PC-3 (cell line): ENCODE data around the gene TMEM40. TPM values are rescaled to one million over a fixed set of nuclear protein-coding genes. Genes with fewer than 3 reads are reported as not detected.

Experiments
- ATAC-seq: fragments of 200-7000 bp; cut with Tn5 transposase; 2 replicates; pipeline ENCODE4 v1.9.1; 2020; ENCODE audit warnings: mild to moderate bottlenecking, moderate library complexity
- BruUV-seq: library from RNA; stranded (reverse); fragments of 400-500 nt; replicated peaks from 2 replicates; lab custom pipeline; 2021; lab: Mats Ljungman, UMichigan
- CTCF ChIA-PET: fragments of 300-600 bp; sonication (Branson Sonifier 250); formaldehyde crosslinking; loops from one replicate; lab custom pipeline; 2022; ENCODE audit warnings: antibody characterized with exemption; lab: Charles Lee
- POLR2A ChIA-PET: fragments of 300-600 bp; sonication (Branson Sonifier 250); formaldehyde crosslinking; loops from one replicate; lab custom pipeline; 2022; ENCODE audit warnings: antibody characterized with exemption; ENCODE audit not compliant: unreplicated experiment; lab: Charles Lee
- DNase-seq: peaks from one replicate; pipeline ENCODE4 v3.0.0-alpha.2; 2015
- H2AFZ ChIP-seq: fragments of 300-600 bp; sonication (generic); 2 replicates; pipeline ENCODE4 v1.6.0; 2016; ENCODE audit warnings: antibody characterized with exemption, low read length
- H3F3A ChIP-seq: fragments of 300-600 bp; sonication (generic); one replicate; pipeline ENCODE4 v1.6.0; 2017; ENCODE audit warnings: antibody characterized with exemption, low read length, control low read depth, mild to moderate bottlenecking; ENCODE audit not compliant: unreplicated experiment
- H3K27ac ChIP-seq: fragments of 300-600 bp; sonication (generic); 2 replicates; pipeline ENCODE4 v1.5.1; 2016; ENCODE audit warnings: mild to moderate bottlenecking, low read length
- H3K27me3 ChIP-seq: fragments of 300-600 bp; sonication (generic); 2 replicates; pipeline ENCODE4 v1.6.1; 2016; ENCODE audit warnings: low read length, mixed read lengths
- H3K36me3 ChIP-seq: fragments of 300-600 bp; sonication (generic); 2 replicates; pipeline ENCODE4 v1.6.1; 2016; ENCODE audit warnings: low read depth, mixed run types, low read length, mixed read lengths
- H3K4me1 ChIP-seq: fragments of 300-600 bp; sonication (generic); 2 replicates; pipeline ENCODE4 v1.5.1; 2016; ENCODE audit warnings: low read length; ENCODE audit not compliant: insufficient read depth
- H3K4me2 ChIP-seq: fragments of 300-600 bp; sonication (generic); 2 replicates; pipeline ENCODE4 v1.6.0; 2016; ENCODE audit warnings: low read length
- H3K4me3 ChIP-seq: fragments of 300-600 bp; sonication (generic); 2 replicates; pipeline ENCODE4 v1.5.1; 2016; ENCODE audit warnings: mild to moderate bottlenecking, low read length, mixed read lengths
- H3K79me2 ChIP-seq: fragments of 300-600 bp; sonication (generic); 2 replicates; pipeline ENCODE4 v1.6.1; 2017; ENCODE audit warnings: low read length, mixed read lengths
- H3K9ac ChIP-seq: fragments of 300-600 bp; sonication (generic); 2 replicates; pipeline ENCODE4 v1.6.0; 2016; ENCODE audit warnings: mild to moderate bottlenecking, low read length
- H3K9me2 ChIP-seq: fragments of 300-600 bp; sonication (generic); replicated peaks from 2 replicates; pipeline ENCODE4 v1.6.1; 2016; ENCODE audit warnings: mixed run types, low read length, mixed read lengths
- H3K9me3 ChIP-seq: fragments of 300-600 bp; sonication (generic); 2 replicates; pipeline ENCODE4 v1.6.1; 2016; ENCODE audit warnings: low read length, mixed read lengths
- H4K20me1 ChIP-seq: fragments of 300-600 bp; sonication (generic); 2 replicates; pipeline ENCODE4 v1.6.1; 2016; ENCODE audit warnings: low read length, mixed read lengths
- EZH2 ChIP-seq: fragments of 300-600 bp; sonication (generic); IDR thresholded peaks from one replicate; pipeline ENCODE4 v1.6.1; 2017; ENCODE audit warnings: antibody characterized with exemption, mild to moderate bottlenecking, low read length; ENCODE audit not compliant: unreplicated experiment
- EZH2phosphoT487 ChIP-seq: fragments of 300-600 bp; sonication (generic); IDR thresholded peaks from 2 replicates; pipeline ENCODE4 v1.6.1; 2018; ENCODE audit warnings: mild to moderate bottlenecking, antibody characterized with exemption, low read length, borderline replicate concordance
- intact Hi-C: fragments of 100-400 bp; cut with micrococcal nuclease; formaldehyde crosslinking; loops from 2 replicates; pipeline ENCODE4 v1.9.0; 2023
- total RNA-seq: library from RNA; depleted of rRNA; stranded (reverse); fragments of >200 nt; gene quantifications from 2 replicates; pipeline ENCODE4 v1.2.3, GENCODE V29; 2014
- TF ChIP-seq, protein P1 (sequence below): fragments of 300-600 bp; sonication (generic); conservative IDR thresholded peaks from 2 replicates; pipeline ENCODE4 v1.5.1; 2017; ENCODE audit warnings: antibody characterized with exemption, low read depth, mild to moderate bottlenecking, low read length

Gene TMEM40
- total RNA-seq, 1 experiment from 2014 or later: 10.4 TPM

DNA sequence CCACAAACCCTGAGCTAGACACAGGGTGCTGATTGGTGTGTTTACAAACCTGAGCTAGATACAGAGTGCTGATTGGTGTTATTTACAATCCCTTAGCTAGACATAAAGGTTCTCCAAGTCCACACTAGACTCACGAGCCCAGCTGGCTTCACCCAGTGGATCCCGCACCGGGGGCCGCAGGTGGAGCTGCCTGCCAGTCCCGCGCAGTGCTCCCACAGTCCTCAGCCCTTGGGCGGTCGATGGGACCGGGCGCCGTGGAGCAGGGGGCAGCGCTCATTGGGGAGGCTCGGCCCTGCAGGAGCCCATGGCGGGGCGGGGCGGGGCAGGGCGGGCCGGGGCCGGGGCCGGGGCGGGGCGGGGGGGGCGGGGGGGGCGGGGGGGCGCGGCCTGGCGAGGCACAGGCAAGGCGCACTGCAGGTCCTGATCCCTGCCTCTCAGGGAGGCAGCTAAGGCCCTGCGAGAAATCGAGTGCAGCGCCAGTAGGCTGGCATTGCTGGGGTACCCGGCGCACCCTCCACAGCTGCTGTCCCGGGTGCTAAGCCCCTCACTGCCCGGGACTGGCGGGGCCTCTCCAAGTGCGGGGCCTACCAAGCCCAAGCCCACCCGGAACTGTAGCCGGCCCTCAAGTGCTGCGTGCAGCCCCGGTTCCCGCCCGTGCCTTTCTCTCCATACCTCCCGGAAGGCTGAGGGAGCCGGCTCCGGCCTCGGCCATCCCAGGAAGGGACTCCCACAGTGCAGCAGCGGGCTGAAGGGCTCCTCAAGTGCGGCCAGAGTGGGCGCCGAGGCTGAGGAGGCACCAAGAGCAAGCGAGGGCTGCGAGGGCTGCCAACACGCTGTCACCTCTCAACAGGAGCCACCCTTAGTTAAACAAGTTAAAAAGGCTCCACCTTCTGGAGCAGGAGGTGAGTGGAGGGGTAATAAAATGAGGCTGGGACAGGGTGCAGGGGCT lies 9.8 kb upstream of the TMEM40 start:
- H3K4me3 ChIP-seq: no peak overlapping the region
- no peaks in the 10 kb centered on the region for H3K27me3 ChIP-seq
- no peak overlapping the region for H3K4me2 ChIP-seq
- H3K4me1 ChIP-seq: no peaks in the 10 kb centered on the region
- no peaks in the 10 kb centered on the region for H3K36me3 ChIP-seq
- intact Hi-C loops: no loop called here
- H3K9me3 ChIP-seq: no peaks in the 10 kb centered on the region
- DNase-seq (no peak), ATAC-seq (no peak)
- no peak overlapping the region for H3K27ac ChIP-seq
- no peak for TF ChIP-seq EZH2phosphoT487
- TF ChIP-seq EZH2: no peak
- TF ChIP-seq, protein P1, sequence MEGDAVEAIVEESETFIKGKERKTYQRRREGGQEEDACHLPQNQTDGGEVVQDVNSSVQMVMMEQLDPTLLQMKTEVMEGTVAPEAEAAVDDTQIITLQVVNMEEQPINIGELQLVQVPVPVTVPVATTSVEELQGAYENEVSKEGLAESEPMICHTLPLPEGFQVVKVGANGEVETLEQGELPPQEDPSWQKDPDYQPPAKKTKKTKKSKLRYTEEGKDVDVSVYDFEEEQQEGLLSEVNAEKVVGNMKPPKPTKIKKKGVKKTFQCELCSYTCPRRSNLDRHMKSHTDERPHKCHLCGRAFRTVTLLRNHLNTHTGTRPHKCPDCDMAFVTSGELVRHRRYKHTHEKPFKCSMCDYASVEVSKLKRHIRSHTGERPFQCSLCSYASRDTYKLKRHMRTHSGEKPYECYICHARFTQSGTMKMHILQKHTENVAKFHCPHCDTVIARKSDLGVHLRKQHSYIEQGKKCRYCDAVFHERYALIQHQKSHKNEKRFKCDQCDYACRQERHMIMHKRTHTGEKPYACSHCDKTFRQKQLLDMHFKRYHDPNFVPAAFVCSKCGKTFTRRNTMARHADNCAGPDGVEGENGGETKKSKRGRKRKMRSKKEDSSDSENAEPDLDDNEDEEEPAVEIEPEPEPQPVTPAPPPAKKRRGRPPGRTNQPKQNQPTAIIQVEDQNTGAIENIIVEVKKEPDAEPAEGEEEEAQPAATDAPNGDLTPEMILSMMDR: no peak
- H2AFZ ChIP-seq: no peak overlapping the region
- no peaks in the 10 kb centered on the region for H3F3A ChIP-seq
- H4K20me1 ChIP-seq: no peaks in the 10 kb centered on the region
- no peaks in the 10 kb centered on the region for H3K79me2 ChIP-seq
- ChIA-PET POLR2A (no interaction called here), CTCF (no interaction called here)
- H3K9me2 ChIP-seq: no peaks in the 10 kb centered on the region
- BruUV-seq: no TSS peak
- no peak overlapping the region for H3K9ac ChIP-seq

- no peak for DNase-seq
- H3K4me1 ChIP-seq: peaks cover 6% of the 10 kb centered on the region
- no peak overlapping the region for H3K4me3 ChIP-seq
- no peak overlapping the region for H3K9ac ChIP-seq
- ChIA-PET CTCF (no interaction called here), POLR2A (no interaction called here)
- H3K79me2 ChIP-seq: no peaks in the 10 kb centered on the region
- no peaks in the 10 kb centered on the region for H4K20me1 ChIP-seq
- H3K9me2 ChIP-seq: no peaks in the 10 kb centered on the region
- no peak overlapping the region for H2AFZ ChIP-seq
- H3K4me2 ChIP-seq: no peak overlapping the region
- no peaks in the 10 kb centered on the region for H3K27me3 ChIP-seq
- H3K9me3 ChIP-seq: no peaks in the 10 kb centered on the region
- H3F3A ChIP-seq: no peaks in the 10 kb centered on the region
- TF ChIP-seq EZH2phosphoT487: no peak
- TF ChIP-seq, protein P1: no peak
- TF ChIP-seq EZH2: no peak
- intact Hi-C loops: no loop called here
- H3K36me3 ChIP-seq: no peaks in the 10 kb centered on the region
- H3K27ac ChIP-seq: no peak overlapping the region
- ATAC-seq: no peak
- BruUV-seq: no TSS peak
Measured at GRCh38 chr3:12766541-12766940, 7.5 kb upstream of the TMEM40 start.

GRCh38 chr3:12764171-12764776 lies 5.2 kb upstream of the TMEM40 start:
- H3F3A ChIP-seq: no peaks in the 10 kb centered on the region
- ChIA-PET CTCF (no interaction called here), POLR2A (interaction anchor here (0.6 kb wide), 1 partner anchor 23 kb away, joined by 3 read pairs; no protein-coding TSS in a partner anchor)
- no peak overlapping the region for H3K9ac ChIP-seq
- H3K27ac ChIP-seq: no peak overlapping the region
- BruUV-seq: no TSS peak
- no peaks in the 10 kb centered on the region for H3K9me2 ChIP-seq
- H3K4me3 ChIP-seq: no peak overlapping the region
- ATAC-seq (no peak), DNase-seq (no peak)
- no peaks in the 10 kb centered on the region for H3K79me2 ChIP-seq
- H3K4me2 ChIP-seq: no peak overlapping the region
- H2AFZ ChIP-seq: no peak overlapping the region
- no peaks in the 10 kb centered on the region for H3K9me3 ChIP-seq
- peaks cover 17% of the 10 kb centered on the region for H3K4me1 ChIP-seq
- TF ChIP-seq EZH2phosphoT487: no peak
- TF ChIP-seq EZH2: no peak
- TF ChIP-seq, protein P1: no peak
- intact Hi-C loops: no loop called here
- no peaks in the 10 kb centered on the region for H4K20me1 ChIP-seq
- no peaks in the 10 kb centered on the region for H3K36me3 ChIP-seq
- H3K27me3 ChIP-seq: no peaks in the 10 kb centered on the region
